ENCODE measurements around the gene RFX4. TPM values are rescaled to one million over a fixed set of nuclear protein-coding genes. Genes with fewer than 3 reads are reported as not detected.
"Not testable (repeated sequence)": the region's sequence is repeated elsewhere in the genome, so short reads cannot be mapped to it uniquely, and the experiment has no call there.

The RFX4 gene
- total RNA-seq, 1 donor from 2014 or later: 0.26 TPM

DNA sequence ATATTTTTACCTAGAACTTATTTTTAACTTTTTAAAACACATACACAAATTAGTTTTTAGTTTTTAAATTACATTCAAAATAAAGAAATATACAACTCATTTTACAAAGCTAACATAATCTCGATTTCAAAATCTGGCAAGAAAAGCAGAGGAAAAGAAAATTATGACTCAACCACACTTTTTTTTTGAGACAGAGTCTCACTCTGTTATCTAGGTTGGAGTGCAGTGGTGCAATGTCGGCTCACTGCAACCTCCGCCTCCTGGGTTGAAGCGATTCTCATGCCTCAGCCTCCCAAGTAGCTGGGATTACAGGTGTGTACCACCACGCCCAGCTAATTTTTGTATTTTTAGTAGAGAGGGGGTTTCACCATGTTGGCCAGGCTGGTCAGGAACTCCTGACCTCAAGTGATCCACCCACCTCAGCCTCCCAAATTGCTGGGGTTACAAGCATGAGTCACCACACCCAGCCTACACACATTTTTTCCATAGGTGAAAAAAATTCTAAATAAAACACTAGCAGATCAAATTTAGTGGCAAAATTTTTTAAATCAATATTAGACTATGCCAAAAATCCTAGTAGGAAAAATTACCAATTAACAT lies 143.9 kb downstream of the RFX4 start:
- not testable (repeated sequence) for DNase-seq (ENCODE audit: low spot score)

DNA sequence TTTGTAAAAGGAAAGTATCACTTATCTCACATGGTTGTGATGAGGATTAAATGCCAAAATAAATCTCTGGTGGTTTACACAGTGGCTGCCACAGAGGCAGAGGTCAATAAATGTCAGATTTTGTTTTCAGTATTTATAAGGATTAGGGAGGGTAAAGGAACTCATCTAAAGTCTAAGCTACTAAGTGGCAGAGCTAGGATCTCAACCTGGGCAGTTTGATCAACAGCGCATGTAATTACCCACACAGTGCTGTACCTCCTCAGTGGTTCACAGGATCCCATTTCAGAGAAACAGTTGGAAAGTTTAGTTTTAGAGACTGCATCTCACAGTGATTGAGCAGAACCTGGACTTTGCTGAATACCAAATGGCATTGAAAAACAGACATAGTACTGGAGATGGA lies 146.8 kb downstream of the RFX4 start:
- DNase-seq (ENCODE audit: low spot score): no peak

DNA sequence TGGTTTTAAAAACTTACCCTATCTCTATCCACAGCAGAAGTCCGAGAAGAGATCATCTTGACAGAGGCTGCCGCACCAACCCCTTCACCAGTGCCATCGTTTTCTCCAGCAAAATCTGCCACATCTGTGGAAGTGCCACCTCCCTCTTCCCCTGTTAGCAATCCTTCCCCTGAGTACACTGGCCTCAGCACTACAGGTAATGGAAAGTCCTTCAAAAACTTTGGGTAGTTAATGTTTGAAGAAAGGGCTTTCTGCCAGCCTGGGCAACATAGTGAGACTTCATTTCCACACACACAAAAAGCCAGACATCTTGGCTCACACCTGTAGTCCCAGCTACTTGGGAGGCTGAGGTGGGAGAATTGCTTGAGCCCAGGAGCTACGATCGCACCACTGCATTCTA lies 150.1 kb downstream of the RFX4 start:
- DNase-seq (ENCODE audit: low spot score): no peak

DNA sequence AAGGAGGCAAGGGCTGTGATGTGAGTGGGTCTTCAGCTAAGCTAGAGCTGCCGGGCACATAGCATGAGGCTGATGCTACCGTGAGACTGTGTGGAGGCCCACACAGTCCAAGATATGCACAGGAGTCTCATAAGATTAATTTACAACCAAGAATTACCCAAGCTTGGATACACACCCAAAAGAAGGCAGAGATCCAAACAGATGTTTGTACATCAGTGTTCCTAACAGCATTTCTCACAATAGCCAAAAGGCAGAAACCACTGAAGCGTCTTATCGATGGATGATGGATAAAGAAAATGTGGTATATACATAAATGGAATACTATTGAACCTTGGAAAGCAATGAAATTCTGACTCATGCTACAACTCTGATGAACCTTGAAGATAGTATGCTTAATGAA lies 150.9 kb downstream of the RFX4 start:
- DNase-seq (ENCODE audit: low spot score): no peak

DNA sequence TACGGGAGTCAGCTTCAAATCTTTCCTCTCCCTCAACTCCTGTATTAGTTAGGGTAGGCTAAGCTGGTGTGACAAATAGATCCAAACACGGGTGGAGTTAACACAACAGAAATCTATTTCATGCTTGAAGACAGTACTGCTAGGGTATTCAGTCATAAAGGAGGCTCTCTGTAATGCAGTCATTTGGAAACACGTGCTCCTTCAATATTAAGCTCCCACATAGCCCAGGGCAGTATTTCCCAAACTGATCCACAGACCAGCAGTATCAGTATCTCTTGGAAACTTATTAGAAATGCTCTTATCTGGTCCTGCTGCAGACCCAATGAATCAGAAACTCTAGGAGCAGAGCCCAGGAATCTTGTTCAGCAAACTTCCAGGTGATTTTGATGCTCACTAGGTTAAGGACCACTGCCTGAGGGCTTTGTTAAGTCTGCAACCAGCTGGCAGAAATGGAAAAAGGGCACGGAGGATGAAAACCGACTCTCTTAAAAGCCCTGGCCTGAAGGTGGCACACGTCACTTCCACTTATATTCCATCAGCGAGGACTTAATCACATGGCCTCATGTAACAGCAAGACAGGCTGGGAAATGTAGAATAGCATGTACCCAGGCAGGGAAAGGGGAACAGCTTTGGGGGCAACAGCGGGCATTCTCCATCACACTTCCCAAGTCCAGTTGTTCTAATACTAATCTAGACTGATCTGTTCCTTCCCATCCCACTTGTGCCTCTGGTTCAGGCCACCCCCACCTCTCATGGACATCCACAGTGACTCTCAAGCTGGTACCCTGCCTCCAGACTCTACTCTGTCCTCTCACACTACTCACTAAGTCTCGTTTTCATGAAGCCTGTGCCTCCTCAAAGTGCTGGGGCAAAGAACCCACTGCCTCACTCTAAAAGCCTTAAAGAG lies 153.5 kb downstream of the RFX4 start:
- no peak for DNase-seq (ENCODE audit: low spot score)

DNA sequence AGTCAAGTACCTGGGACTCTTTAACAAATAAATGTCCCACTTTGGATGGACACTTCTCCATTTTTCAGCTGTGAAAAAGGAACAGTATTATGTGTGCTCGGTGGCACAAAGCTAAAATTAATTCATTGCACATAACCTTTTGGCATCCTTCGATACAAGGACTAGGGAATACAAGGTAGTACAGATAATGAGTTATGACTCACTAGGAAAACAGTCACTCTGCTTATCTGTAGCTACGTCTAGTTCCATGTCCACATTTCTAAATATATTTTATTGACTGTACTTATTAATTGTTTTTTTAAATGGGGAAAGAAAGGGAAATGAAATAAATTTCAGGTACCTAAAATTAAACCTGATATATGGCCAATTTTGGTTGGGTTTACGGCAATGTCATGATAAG lies 156.5 kb downstream of the RFX4 start:
- no peak for DNase-seq (ENCODE audit: low spot score)

DNA sequence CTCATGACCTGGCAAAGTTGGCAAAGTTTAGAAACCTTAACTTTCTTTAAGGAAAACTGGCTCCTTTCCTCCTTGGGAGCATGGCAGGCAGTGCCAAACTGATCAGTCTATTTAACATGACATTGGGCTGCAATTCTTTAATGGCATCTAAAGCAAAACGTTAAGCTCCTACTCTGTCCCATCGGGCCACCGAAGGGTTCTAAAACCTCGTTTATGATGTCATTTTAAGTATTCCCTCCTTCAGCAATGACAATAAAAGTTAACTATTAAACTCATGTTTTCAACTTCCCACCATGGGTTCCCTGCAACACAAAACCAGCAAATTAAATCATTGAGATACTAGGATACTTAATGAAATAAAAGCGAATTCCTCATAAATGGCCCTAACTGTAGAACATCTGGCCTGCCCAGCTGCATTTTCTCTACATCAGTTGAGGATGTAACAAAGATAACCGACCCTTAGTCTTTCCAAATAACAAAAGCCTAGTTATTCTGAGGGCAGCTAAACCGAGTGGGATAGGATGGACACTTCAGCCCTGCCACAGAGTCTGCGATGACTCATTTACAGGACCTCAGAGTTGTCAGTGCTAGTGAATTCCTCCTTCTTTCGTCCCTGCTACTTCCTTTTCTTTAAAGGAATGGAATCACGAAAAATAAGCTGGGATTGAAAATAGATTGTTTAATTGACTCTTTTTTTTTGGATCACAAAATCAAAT lies 157.2 kb downstream of the RFX4 start:
- DNase-seq (ENCODE audit: low spot score): no peak

DNA sequence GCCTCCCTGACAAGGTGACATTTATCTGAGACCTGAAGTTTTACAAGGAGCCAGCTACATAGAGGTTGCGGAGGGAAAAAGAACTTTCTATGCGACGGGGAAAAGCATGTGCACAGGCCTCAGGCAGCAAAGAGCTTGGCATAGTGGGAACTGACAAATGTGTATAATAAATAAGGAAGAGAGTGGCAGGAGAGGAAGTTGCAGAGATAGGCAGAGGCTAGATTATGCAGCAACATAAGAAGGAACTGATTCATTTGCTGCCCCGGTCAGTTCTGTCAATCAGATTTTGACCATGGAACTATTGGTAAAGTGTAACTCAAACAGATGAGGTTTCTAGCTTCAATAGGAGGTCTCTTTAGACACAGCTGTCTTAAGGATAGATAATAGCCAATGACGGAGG lies 158.0 kb downstream of the RFX4 start:
- DNase-seq (ENCODE audit: low spot score): no peak

DNA sequence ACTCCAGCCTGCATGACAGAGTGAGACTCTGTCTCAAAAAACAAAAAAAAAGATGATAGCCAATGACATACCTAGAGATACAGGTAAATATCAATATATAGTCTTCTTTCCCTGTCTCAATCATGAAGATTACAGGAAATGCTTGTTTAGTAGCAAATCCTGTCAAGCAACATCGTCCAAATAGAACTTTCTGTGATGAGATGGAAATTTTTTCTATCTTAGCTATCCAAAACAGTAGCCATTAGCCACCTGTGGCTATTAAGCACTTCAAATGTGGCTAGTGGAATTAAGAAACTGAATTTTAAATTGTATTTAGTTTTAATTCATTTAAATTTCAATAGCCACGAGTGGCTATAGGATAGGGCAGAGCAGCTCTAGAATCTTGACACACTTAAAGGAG lies 158.4 kb downstream of the RFX4 start:
- DNase-seq (ENCODE audit: low spot score): no peak

DNA sequence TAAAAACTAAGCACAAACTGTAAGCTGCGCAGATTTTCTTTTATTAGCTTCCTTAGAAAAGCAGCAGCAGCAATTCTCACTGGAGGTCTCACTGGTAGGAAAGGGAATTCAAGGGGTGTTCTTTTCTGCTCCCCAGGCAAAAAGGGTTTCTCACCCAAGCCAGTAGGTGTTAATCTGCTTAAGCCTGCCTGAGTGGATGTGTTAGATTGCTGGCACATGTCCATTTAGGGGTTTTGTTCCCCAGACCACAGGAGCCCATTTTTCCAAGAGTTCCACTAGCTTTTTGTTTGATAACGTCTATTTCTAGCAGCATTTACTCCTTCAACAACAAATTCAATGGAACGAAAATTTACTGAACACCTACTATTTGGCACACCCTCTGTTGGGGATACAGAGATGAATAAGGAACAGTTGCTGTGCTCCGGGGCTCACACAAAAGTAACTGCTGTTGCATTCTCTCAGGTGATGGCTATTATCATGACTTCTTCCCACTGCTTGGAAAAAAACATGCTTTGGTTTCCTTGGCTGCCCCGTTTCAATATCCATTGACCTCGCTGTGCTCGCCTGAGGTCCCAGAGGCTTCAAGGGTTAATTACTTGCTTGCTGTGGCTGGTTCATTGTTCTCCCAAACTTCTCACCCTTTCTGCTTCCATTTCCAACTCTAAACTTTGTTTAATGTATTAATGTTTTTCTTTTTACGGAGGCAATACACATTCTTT lies 160.6 kb downstream of the RFX4 start:
- DNase-seq (ENCODE audit: low spot score): no peak

DNA sequence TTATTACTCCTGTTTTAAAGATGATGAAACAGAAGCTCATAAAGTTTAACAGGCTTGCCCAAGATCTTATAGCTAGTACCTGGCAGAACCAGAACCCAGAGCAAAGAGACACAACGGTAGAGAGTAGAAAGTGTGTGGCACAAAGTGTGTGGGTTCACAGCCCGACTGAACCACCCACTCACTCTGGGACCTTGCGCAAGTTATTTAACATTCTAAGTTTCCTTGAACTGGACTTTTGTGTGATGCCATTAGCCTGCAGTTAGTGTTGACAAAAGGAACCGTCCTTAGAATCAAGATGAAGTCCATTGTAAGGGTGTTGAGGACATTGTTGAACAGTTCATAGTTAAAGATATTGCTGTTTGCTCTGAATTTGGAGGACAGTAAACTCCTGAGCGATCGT lies 161.8 kb downstream of the RFX4 start:
- DNase-seq (ENCODE audit: low spot score): no peak

DNA sequence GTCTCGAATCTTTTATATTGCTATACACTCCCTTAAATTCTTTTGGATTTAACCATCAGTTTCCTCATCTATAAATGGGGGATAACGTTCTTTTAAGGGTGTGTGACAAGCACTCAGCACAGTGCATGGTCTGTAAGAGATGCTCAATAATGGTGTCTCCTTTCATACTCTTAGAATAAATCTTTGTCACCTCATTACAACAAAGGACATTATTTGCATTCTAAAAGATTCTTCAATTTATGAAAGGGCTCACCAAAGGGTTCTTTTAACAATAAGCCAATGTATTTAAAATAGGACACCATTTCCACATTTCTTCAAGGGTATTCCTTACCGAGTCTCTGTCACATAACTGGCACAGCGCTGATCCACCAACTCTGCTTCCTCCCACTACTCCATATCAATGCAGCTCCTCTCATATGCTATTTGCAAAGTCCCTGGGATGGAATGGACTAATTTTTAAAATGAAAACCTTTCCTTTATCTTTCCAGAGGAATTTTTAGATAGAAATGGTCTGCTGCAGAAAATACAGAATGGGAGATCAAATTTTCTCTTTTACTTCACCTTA lies 162.5 kb downstream of the RFX4 start:
- no peak for DNase-seq (ENCODE audit: low spot score)

DNA sequence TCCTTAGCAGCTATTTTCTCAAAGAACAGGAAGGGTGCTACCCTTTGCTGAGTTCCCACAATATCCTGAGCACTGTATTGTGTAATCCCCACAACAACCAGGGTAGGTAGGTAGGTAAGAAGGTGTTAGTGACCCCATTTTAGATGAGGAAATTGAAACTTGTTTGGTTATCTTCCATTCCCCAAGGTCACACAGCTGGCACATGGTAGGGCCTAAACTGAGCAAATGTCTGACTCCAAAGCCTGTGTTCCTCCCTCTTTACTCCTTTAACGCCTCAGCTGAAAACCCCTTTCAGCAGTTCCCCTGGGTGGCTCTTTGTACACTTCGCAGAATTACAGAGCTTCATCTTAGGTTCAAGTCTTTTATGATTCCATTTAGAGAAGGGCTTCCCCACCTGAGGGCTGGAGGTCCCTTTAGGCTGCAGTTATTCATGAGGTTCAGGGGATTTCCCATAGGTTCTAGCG lies 165.2 kb downstream of the RFX4 start:
- DNase-seq (ENCODE audit: low spot score): no peak

DNA sequence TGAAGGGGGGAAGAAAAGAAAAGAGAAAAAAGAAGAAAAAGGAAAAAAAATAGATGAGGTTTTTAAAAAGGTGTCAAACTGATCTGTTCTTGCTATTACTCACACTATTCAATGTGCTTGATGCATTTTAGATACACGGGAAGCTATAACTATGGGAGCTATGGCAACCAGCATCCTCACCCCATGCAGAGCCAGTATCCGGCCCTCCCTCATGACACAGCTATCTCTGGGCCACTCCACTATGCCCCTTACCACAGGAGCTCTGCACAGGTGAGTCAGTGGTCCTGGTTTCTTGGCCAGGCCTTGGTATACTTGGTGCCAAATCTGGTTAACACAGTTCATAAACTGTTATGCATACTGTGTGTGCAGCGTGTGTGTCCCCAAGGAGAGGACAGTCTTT lies 167.7 kb downstream of the RFX4 start:
- no peak for DNase-seq (ENCODE audit: low spot score)

DNA sequence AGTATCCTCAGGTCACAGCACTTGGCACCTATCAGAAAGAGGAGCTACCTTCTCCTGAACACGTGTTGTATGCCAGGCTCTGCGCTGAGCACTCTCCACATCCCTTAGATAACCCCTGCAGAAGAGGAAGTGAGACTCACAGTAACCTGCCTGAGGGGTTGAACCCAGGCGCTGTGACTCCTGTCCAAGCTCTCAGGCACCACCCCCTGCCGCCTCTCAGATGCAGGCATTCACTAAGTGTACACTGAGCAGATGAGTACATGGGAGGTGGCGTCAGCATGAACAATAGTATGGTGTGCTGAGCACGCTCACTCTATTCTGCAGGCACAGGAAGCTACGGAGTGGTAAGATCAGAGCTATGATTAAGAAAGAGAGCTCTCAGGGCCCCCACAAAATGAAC lies 170.7 kb downstream of the RFX4 start:
- no peak for DNase-seq (ENCODE audit: low spot score)

DNA sequence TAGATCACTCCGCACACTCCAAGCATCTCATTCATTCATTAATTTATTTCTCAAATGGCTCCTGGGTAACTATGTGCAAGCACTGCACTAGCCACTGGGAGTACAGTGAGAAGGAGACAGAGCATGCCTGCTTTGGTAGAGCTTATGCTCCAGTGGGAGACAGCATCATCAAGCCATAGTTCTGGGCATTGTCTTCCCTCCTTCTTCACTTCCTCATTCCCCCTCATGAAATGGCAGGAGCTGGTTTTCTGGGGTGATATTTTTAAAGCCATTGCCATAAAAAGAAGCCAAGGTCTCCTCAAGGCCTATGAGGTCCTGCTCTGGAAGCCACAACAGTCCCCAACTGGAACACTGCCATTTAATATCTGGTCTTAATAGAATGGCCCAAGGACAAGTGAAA lies 171.5 kb downstream of the RFX4 start:
- no peak for DNase-seq (ENCODE audit: low spot score)

DNA sequence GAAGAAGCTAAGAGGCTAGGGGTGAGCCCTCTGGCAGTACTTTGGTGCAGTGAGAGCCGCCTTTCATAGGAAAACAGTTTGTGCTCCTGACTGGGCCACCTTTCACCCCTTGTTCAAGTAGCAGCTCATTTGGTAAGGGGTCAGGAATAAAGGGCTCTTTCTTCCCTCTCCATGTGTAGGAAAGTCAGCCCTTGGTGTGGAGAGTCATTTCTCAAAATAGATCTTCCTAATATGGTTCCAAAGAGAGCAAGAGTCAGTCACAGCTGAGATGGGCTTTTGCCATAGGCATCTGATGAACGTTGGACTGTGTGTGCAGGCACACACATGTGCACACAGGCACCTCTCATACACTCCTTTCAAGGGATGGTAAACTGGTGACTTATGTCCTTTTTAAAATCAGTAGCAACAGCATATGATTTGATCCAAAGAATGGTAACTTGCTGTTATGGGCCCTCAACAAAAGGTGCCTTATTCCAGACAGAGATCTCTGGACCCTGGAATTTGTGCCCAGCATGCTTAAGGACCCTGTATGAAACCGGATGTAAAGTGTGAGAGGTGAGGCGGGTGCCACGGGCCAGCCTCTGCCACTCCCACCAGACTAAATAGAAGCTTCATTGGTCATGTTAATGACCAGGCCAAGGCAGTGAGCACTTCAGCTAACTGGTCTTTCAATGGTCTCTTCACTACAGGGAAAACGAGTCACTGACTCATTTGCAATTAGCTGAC lies 175.0 kb downstream of the RFX4 start:
- no peak for DNase-seq (ENCODE audit: low spot score)

DNA sequence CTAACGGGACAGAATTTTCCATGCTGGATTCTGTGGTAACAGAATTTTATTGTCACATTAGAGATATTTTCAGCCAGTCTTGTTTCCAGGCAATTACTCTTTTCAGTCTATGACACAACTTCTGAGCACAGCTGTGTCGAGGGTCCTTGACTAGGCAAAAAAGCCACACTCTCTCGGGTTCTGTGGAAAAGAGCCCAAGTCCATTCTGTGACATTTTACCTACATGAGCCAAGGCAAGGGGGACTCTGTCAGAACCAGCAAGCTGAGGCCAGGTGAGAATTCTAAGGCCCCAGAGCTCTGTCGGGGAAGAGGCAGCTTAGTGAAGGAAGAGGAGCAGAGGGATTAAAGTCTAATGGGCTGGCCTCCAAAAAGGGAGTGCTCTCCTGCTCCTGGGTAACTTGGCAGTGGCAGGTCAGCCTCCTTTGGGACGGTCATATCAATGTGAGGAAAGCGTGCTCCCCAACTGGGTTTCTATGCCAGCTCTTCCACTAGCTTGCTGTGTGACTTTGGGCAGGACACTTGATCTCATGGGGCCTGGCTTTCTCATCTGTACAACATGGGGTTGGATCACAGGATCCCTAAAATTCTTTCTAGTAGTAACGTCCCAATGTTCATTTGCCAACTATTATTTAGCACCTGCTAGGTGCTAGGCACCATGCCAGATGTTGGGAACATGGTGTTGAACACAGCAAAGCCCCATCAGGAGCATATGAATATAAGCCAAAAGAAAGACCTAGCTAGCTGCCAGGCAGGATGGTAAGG lies 175.7 kb downstream of the RFX4 start:
- peak; percentile 85 for DNase-seq (ENCODE audit: low spot score)

DNA sequence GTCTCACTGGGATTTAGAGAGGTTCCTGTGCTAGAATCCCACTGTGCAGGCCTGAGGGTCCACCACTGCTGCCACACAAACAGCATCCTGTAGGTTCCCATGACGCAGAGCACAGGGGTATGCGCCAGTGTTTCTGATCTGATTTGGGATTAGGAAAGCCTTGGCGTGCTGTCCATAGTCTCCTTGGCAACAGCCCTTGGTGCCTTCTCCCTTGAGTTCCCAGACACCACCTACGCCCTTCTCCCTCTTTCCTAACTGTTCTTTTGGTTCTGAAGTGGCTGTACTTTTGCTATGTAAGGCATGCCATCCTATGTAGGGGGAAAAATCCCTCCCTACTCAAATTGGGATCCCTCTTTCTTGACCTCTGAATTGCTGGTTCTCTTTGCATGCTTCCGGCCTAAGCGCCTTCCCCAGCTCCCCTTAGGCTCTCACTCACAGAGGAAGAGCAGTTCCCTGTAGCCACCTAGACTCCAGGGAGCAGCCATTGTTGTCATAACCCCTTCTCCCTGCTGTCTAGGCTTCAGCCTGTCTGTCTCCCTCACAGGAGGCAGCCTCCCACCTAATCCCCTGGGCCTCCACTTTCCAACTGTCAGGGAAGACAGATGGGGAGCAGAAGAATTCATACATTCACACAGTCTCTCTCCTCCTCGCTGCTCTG lies 176.9 kb downstream of the RFX4 start:
- DNase-seq (ENCODE audit: low spot score): no peak

DNA sequence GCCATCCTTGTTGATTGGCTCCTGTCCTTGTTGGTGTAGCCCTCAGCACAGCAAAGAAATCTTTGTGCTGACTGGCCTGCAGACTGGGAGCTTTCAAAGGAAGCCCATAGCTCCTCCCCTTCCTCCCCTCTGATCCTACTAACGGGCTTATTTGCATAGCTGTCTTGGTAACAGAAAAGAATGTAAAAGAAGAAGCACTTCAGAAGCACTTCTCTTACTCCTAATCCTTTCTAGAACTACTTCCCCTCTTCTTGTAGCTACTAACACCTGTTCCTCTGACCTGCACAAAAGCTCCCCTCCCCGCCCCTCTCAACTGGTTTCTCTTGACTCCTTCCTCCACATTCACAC lies 177.4 kb downstream of the RFX4 start:
- no peak for DNase-seq (ENCODE audit: low spot score)

Data from mucosa of gallbladder (tissue), 1 donor.